Upper lobe of left lung (tissue), 4 donors: ENCODE results near the gene SPSB1.

ENCODE experiments used
- EP300 ChIP-seq, 4 donors: sonication (generic); formaldehyde crosslinking; IDR thresholded peaks; one replicate each; pipeline ENCODE4 v1.5.1; 2017; ENCODE audit warnings: antibody characterized with exemption in 4 of 4, control low read depth in 2 of 4
- POLR2A ChIP-seq, 4 donors: fragments of 450-650 bp; IDR thresholded peaks; one replicate each; pipeline ENCODE4 v1.5.1; 2016 to 2017; ENCODE audit warnings: antibody characterized with exemption in 4 of 4, mild to moderate bottlenecking in 2 of 4
- POLR2AphosphoS5 ChIP-seq, 2 donors: sonication (generic); formaldehyde crosslinking; IDR thresholded peaks; one replicate each; pipeline ENCODE4 v1.5.1; 2017; ENCODE audit warnings: antibody characterized with exemption in 2 of 2
- TF ChIP-seq, protein P1 (sequence below), 6 experiments: fragments of 450-650 bp in 4 of 6; fragments of 200-600 bp in 2 of 6; sonication (generic) in 2 of 6; IDR thresholded peaks; one replicate each; pipeline ENCODE4 v1.5.1; 2016 to 2019; ENCODE audit warnings: antibody characterized with exemption in 6 of 6

DNA sequence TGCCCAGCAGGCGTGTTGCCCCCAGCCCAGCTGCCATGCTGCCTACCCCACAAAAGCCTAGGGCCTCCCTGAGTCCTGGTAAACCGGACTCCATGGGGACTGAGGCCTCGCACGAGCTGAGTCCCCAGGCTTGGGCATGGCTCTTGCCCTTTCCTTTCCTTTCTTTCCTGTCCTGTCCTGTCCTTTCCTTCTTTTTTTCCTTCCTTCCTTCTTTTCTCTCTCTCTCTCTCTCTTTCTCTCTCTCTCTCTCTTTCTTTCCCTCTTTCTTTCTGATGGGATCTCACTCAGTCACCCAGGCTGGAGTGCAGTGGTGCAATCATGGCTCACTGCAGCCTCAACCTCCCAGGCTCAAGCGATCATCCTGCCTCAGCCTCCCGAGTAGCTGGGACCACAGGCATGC lies 104.4 kb downstream of the SPSB1 start:
- TF ChIP-seq EP300 (IDR thresholded peaks at IDR 0.05), result no peak
- TF ChIP-seq, protein P1, sequence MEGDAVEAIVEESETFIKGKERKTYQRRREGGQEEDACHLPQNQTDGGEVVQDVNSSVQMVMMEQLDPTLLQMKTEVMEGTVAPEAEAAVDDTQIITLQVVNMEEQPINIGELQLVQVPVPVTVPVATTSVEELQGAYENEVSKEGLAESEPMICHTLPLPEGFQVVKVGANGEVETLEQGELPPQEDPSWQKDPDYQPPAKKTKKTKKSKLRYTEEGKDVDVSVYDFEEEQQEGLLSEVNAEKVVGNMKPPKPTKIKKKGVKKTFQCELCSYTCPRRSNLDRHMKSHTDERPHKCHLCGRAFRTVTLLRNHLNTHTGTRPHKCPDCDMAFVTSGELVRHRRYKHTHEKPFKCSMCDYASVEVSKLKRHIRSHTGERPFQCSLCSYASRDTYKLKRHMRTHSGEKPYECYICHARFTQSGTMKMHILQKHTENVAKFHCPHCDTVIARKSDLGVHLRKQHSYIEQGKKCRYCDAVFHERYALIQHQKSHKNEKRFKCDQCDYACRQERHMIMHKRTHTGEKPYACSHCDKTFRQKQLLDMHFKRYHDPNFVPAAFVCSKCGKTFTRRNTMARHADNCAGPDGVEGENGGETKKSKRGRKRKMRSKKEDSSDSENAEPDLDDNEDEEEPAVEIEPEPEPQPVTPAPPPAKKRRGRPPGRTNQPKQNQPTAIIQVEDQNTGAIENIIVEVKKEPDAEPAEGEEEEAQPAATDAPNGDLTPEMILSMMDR (IDR thresholded peaks at IDR 0.05), result no peak
- no peak for TF ChIP-seq POLR2A (IDR thresholded peaks at IDR 0.05)
- TF ChIP-seq POLR2AphosphoS5 (IDR thresholded peaks at IDR 0.05), result no peak
